Ovary (tissue), 9 donors: ENCODE measurements around the gene GDPD4. TPM values are rescaled to one million over a fixed set of nuclear protein-coding genes. Genes with fewer than 3 reads are reported as not detected.

ENCODE experiments used
- DNase-seq, 5 donors: peaks; one replicate each; pipeline ENCODE4 v3.0.0-alpha.2; 2019 to 2020
- H3K27ac ChIP-seq, 2 donors: fragments of 200-600 bp; one replicate each; pipeline versions ENCODE4 v1.5.1 to v1.8.0; 2019 to 2022
- H3K27me3 ChIP-seq: fragments of 200-600 bp; one replicate; pipeline ENCODE4 v1.8.0; 2022
- H3K36me3 ChIP-seq: fragments of 200-600 bp; sonication (generic); one replicate; pipeline ENCODE4 v1.5.1; 2019
- H3K4me1 ChIP-seq: one replicate; pipeline ENCODE4 v1.8.1; 2013; ENCODE audit warnings: mild to moderate bottlenecking, moderate library complexity; ENCODE audit not compliant: insufficient read depth
- H3K4me3 ChIP-seq: fragments of 200-600 bp; sonication (generic); one replicate; pipeline ENCODE4 v1.5.1; 2017
- H3K9me3 ChIP-seq, 2 donors: fragments of 200-600 bp in 1 of 2; sonication (generic) in 1 of 2; one replicate each; pipeline versions ENCODE4 v1.5.1 to v1.8.1; 2013 to 2019; ENCODE audit warnings: mild to moderate bottlenecking in 1 of 2, moderate library complexity in 1 of 2
- EP300 ChIP-seq: sonication (generic); formaldehyde crosslinking; IDR thresholded peaks from one replicate; pipeline ENCODE4 v1.6.1; 2017; ENCODE audit warnings: antibody characterized with exemption
- POLR2A ChIP-seq: fragments of 450-650 bp; IDR thresholded peaks from one replicate; pipeline ENCODE4 v1.6.1; 2017; ENCODE audit warnings: antibody characterized with exemption, mild to moderate bottlenecking, moderate library complexity
- WGBS, 3 donors: extraction: QIAGEN DNeasy Blood & Tissue Kit in 1 of 3; methylation state at CpG; one replicate each; pipeline versions ENCODE4 v1.1.5 to v1.1.7; 2013 to 2017; 5-methylcytosine and 5-hydroxymethylcytosine counted together
- intact Hi-C, 4 donors: fragments of 100-400 bp; cut with DNase I; formaldehyde crosslinking; loops; one replicate each; pipeline versions ENCODE4 v1.11.0 to v1.15.1; 2022 to 2023
- polyA plus RNA-seq, 2 donors: library from polyadenylated mRNA; stranded (reverse); fragments of 200-250 nt in 1 of 2; fragments of 350-450 nt in 1 of 2; fragmentation: Illumina TruSeq in 1 of 2; extraction: RNeasy Lipid Tissue Mini Kit (QIAGEN cat#74804) in 1 of 2; gene quantifications; one replicate each; pipeline ENCODE4 v1.2.3, GENCODE V29; 2013 to 2014
- total RNA-seq, 7 donors: library from RNA; depleted of rRNA in 2 of 7; stranded (reverse); fragments of >200 nt in 2 of 7; fragmentation: NEBNext Ultra II Directional in 3 of 7; extraction: Animal tissue kit (Norgen Biotek cat#: 25700) in 3 of 7; gene quantifications; one replicate each; pipeline versions ENCODE4 v1.1.0 to v1.2.4, GENCODE V29; 2016 to 2023
- TF ChIP-seq, protein P1 (sequence below), 3 donors: fragments of 450-650 bp in 2 of 3; fragments of 200-600 bp in 1 of 3; IDR thresholded peaks; one replicate each; pipeline versions ENCODE4 v1.5.1 to v1.8.0; 2016 to 2022; ENCODE audit warnings: antibody characterized with exemption in 3 of 3, mild to moderate bottlenecking in 1 of 3
- donor health status: DM: no; HTN: no; CAD: no; lungs with moderate emphysema.
- donor health status: DM: no; HTN: no; CAD: no.
- donor health status: Bipolar disorder and iron deficiency.
- donor health status: DM: yes; HTN: yes; CAD: no.
- donor health status: DM: no; HTN: no; CAD: no.
- donor health status: DM: yes; HTN: yes; CAD: no.

GDPD4 gene
- total and polyA plus RNA-seq, 9 donors = 0.32 TPM; not detected in 8

DNA sequence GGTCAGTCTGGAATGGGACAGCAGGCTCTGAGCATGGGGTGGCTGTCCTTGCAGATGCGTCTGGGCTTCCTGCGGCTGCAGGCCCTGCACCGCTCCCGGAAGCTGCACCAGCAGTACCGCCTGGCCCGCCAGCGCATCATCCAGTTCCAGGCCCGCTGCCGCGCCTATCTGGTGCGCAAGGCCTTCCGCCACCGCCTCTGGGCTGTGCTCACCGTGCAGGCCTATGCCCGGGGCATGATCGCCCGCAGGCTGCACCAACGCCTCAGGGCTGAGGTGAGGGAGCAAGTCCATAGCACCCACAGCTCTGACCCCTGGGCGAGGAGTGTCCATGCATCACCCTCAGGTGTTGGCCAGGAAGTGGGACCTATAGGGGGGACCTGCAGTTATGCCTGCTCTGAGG lies 121.8 kb downstream of the GDPD4 start:
- intact Hi-C loops = loop anchor here in 1 of 4 donors (10.0 kb wide), 2 partner anchors 135 to 375 kb away; no protein-coding TSS in a partner anchor
- WGBS, 3 donors = 95 to 99% (median 98%) methylated on average over 19 of the region's 19 CpGs
- H3K4me3 ChIP-seq = no peak overlapping the region
- TF ChIP-seq, protein P1, sequence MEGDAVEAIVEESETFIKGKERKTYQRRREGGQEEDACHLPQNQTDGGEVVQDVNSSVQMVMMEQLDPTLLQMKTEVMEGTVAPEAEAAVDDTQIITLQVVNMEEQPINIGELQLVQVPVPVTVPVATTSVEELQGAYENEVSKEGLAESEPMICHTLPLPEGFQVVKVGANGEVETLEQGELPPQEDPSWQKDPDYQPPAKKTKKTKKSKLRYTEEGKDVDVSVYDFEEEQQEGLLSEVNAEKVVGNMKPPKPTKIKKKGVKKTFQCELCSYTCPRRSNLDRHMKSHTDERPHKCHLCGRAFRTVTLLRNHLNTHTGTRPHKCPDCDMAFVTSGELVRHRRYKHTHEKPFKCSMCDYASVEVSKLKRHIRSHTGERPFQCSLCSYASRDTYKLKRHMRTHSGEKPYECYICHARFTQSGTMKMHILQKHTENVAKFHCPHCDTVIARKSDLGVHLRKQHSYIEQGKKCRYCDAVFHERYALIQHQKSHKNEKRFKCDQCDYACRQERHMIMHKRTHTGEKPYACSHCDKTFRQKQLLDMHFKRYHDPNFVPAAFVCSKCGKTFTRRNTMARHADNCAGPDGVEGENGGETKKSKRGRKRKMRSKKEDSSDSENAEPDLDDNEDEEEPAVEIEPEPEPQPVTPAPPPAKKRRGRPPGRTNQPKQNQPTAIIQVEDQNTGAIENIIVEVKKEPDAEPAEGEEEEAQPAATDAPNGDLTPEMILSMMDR (IDR thresholded peaks at IDR 0.05) = no peak
- no peak for TF ChIP-seq POLR2A
- no peak for TF ChIP-seq EP300
- no peaks in the 10 kb centered on the region for H3K27me3 ChIP-seq
- H3K9me3 ChIP-seq = no peaks in the 10 kb centered on the region
- H3K27ac ChIP-seq = no peak overlapping the region
- no peak for DNase-seq
- no peaks in the 10 kb centered on the region for H3K36me3 ChIP-seq
- H3K4me1 ChIP-seq = peaks cover 7% of the 10 kb centered on the region

DNA sequence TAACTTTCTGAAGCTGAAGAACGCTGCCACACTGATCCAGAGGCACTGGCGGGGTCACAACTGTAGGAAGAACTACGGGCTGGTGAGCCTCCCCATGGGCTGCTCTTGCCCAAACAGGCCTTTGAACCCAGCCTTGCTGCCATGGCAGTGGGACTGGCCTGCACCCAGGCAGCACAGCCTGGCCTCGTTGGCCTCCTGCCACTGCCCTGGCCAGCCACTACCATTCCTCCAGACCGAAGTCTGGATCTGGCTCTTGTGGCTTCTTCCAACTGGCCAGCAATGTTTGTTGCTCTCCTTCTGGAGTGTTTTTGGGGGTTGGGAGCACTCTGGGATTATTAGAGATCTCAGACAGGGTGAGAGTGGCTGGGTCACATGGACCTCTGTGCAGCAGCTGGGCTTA lies 122.4 kb downstream of the GDPD4 start:
- no peak overlapping the region for H3K27ac ChIP-seq
- TF ChIP-seq EP300 (no peak), POLR2A (no peak)
- TF ChIP-seq, protein P1 (IDR thresholded peaks at IDR 0.05) = no peak
- H3K4me1 ChIP-seq = peaks cover 7% of the 10 kb centered on the region
- H3K36me3 ChIP-seq = no peaks in the 10 kb centered on the region
- intact Hi-C loops = no loop called here
- no peak for DNase-seq
- H3K4me3 ChIP-seq = no peak overlapping the region
- 57 to 67% (median 61%) methylated on average over 5 of the region's 5 CpGs for WGBS, 3 donors
- H3K27me3 ChIP-seq = no peaks in the 10 kb centered on the region
- no peaks in the 10 kb centered on the region for H3K9me3 ChIP-seq

DNA sequence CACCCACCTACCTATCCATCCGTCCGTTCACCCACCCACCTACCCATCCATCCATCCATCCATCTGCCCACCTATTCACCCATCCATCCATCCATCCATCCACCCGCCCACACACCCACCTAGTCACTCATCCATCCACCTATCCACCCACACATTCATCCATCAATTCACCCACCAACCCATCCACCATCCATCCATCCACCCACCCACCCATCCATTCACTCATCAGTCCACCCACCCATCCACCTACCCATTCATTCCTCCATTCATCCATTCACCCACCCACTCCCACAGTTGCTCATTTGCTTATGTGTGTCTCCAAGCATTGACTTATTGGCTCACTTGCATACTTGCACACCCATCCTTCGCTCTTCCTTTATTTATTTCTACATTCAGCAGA lies 123.3 kb downstream of the GDPD4 start:
- intact Hi-C loops = no loop called here
- Histone ChIP-seq H3K36me3 (no peaks in the 10 kb centered on the region), H3K4me1 (peaks cover 7% of the 10 kb centered on the region), H3K9me3 (no peaks in the 10 kb centered on the region), H3K4me3 (no peak overlapping the region), H3K27me3 (no peaks in the 10 kb centered on the region), H3K27ac (no peak overlapping the region)
- WGBS, 3 donors = 82 to 96% (median 96%) methylated on average over 4 of the region's 4 CpGs
- DNase-seq = no peak
- TF ChIP-seq POLR2A (no peak), EP300 (no peak)
- TF ChIP-seq, protein P1 (IDR thresholded peaks at IDR 0.05) = no peak

DNA sequence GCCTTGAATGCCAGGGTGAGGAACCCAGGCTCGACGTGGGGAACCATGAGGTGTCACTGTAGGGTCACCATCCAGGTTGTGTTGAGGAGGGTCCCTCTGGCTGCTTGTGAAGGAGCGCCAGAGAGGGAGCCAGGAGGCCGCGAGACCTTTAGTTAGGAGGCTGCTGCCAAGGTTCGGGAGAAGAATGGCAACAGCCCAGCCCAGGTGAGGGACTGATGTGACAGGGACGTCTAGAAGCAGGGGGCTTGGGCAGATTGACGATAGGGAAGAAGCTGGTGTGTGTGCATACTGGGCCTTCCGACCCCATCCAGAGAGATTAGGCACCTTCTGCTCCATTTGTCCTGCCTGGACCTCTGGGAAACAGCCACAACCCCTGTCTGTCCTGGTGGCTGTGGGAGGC lies 124.5 kb downstream of the GDPD4 start:
- H3K27ac ChIP-seq = no peak overlapping the region
- no peaks in the 10 kb centered on the region for H3K36me3 ChIP-seq
- H3K27me3 ChIP-seq = no peaks in the 10 kb centered on the region
- TF ChIP-seq, protein P1 (IDR thresholded peaks at IDR 0.05) = no peak
- TF ChIP-seq POLR2A (no peak), EP300 (no peak)
- intact Hi-C loops = no loop called here
- peaks cover 7% of the 10 kb centered on the region for H3K4me1 ChIP-seq
- no peaks in the 10 kb centered on the region for H3K9me3 ChIP-seq
- no peak overlapping the region for H3K4me3 ChIP-seq
- no peak for DNase-seq
- 77 to 81% (median 81%) methylated on average over 9 of the region's 9 CpGs for WGBS, 3 donors
